NCI-H345 (cell line): ENCODE measurements around the gene CYP39A1.

Experiments used
- DNase-seq: peaks from one replicate; lab custom pipeline; 2025; lab: John Stamatoyannopoulos, UW

CYP39A1 gene

GRCh38 chr6:46511320-46511719 lies 141.3 kb downstream of the CYP39A1 start:
- DNase-seq: no peak

GRCh38 chr6:46510651-46511050 lies 142.0 kb downstream of the CYP39A1 start:
- DNase-seq: no peak

- DNase-seq: no peak
Measured at GRCh38 chr6:46509981-46510510, 142.6 kb downstream of the CYP39A1 start.

- DNase-seq: no peak
Measured at GRCh38 chr6:46509063-46509462, 143.6 kb downstream of the CYP39A1 start.

GRCh38 chr6:46507426-46507825 lies 145.2 kb downstream of the CYP39A1 start:
- no peak for DNase-seq

GRCh38 chr6:46505693-46506512 lies 146.7 kb downstream of the CYP39A1 start:
- DNase-seq: no peak

GRCh38 chr6:46504242-46504641 lies 148.4 kb downstream of the CYP39A1 start:
- DNase-seq: no peak

DNA sequence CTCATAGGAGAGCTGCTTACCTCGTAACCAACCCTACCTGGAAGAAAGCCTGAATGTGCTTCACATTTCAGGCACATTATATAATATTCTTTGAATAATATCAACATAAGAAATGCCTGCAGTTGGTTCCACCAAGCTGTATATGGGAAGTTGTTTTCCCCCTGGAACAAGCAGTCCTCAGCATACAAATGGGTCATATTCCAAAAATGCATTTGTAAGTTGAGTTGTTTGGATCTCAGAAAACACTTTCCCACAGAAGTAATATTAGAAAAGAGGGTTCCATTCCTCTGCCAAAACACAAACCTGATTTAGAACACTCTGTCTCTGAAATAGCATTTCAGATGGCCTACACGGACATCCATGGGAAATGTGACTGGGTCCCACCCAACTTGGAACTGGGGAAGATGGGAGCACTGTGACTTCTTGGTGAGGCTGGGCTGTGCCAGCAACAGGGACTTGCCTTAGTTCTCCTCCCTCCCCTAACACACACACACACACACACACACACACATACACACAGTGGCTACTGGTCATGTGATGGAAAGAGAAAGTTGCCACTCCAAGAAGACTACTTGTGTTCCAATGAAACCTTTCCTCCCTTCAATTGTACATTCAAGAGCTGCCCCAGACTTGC lies 150.0 kb downstream of the CYP39A1 start:
- DNase-seq: no peak

DNA sequence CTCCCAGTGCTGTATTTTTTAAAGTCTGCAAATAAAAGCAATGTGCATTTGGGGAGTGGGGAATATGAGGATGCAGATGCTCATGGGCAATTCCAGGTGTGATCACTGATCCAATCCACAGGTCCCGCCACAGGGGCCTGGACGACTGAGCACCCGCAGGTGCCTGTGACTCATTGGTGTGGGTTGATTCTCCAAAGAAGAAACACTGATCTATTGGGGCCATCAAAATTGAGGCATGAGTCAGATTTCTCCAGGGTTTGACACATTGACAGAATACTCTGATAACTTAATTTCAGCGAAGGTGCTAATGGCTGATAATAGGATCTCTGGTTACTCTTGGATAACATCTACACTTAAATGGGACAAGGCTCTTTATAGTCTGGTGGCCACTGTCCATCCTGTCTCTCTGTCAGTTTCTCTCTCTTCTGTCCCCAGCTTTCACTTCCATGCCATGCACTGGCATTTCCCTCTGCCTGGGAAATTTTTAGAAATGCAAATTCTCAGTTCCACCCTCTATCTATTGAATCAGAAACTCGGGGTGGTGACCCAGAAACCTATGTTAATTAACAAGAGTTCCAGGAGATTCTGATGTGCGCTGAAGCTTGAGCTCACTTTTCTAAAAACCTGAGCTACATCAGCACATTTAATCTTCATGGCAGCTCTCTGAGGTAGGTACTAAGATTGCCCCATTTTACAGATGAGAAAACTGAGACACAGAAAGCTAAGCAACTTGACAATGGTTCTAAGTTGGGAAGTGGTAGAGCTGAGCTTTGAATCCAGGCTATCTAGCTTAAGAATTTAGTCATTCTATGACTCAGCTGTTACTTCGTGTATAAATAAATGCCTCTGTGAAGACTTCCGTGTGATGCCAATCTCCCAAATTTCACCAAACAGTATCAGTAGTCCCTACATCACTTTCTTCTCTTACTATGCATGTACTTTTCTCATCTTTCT lies 151.2 kb downstream of the CYP39A1 start:
- DNase-seq: no peak

- DNase-seq: no peak
Measured at GRCh38 chr6:46500382-46500781, 152.2 kb downstream of the CYP39A1 start.
